ENCODE data around the gene UBR1.
"Not testable (repeated sequence)": the region's sequence is repeated elsewhere in the genome, so short reads cannot be mapped to it uniquely, and the experiment has no call there.

UBR1 gene

DNA sequence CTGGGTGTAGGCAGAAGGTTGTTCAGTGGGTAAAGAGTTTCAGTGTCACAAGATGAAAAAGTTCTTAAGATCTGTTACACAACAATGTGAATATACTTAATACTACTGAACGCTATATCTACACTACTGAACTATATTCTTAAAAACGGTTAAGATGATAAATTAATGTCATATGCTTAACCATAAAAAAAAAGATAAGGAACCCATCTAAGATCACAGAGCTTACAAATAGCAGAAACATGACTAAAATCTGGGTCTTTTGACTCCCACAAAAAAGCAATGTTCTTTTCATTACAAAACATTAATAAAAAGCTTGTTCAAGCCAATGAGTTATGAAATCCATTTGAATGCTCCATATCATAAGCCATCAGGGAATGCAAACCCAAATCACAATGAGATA, 34.4 kb downstream of the UBR1 start:
- TF ChIP-seq Cebpa-rat (IDR thresholded peaks at IDR 0.05), result no peak
- Histone ChIP-seq H3K4me2 (no peak overlapping the region), H3K27me3 (no peaks in the 10 kb centered on the region), H3K27ac (no peak overlapping the region), H3K4me3 (no peak overlapping the region), H3K9me3 (no peaks in the 10 kb centered on the region), H3K9ac (no peak overlapping the region), H3K4me1 (no peaks in the 10 kb centered on the region), H3K36me3 (peaks cover 80% of the 10 kb centered on the region), H4K20me1 (no peaks in the 10 kb centered on the region)

DNA sequence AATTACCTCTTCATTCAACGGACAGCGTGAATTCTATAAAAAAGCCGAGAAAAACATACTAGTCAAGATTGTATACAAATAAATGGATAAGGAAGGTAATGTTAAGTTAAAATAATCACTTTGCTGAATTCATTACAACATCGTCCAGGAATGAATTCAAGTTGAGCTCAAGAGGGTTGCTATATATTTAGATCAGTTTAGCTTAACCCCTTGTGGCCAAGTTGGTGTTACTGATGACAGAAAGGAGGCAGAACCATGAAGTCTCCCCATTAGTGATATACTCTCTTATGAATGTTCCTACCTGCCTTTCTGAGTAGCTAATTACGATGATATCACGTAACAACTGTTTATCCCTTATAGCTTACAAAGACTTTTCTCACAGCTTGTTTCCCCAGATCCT, 34.9 kb downstream of the UBR1 start:
- Histone ChIP-seq H3K4me2 (no peak overlapping the region), H3K4me3 (no peak overlapping the region), H3K27ac (no peak overlapping the region), H3K9ac (no peak overlapping the region), H4K20me1 (no peaks in the 10 kb centered on the region), H3K27me3 (no peaks in the 10 kb centered on the region), H3K9me3 (no peaks in the 10 kb centered on the region), H3K4me1 (no peaks in the 10 kb centered on the region), H3K36me3 (peaks cover 84% of the 10 kb centered on the region)
- TF ChIP-seq Cebpa-rat (IDR thresholded peaks at IDR 0.05), result no peak

DNA sequence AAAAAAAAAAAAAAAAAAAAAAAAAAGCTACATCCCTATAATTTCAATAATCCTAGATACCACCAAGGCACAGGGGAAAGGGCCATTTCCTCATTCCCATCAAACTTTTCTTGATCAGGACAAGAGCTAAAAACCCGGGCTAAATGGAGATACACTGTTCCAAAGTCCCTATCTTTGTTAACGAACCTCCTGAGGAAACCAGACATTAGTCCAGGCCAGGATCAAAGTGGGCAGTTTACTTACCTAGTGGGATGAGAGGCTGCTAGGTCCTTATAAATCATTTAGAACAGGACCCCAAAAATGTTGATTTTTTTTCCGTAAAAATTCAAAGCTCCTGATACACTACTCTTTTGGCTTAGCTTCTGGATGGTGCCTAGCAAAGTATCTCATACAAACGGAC, 35.6 kb downstream of the UBR1 start:
- Histone ChIP-seq H3K4me2 (no peak overlapping the region), H3K4me1 (no peaks in the 10 kb centered on the region), H3K4me3 (no peak overlapping the region), H3K36me3 (peaks cover 91% of the 10 kb centered on the region), H3K9me3 (no peaks in the 10 kb centered on the region), H3K27me3 (no peaks in the 10 kb centered on the region), H4K20me1 (no peaks in the 10 kb centered on the region), H3K9ac (no peak overlapping the region), H3K27ac (no peak overlapping the region)
- TF ChIP-seq Cebpa-rat (IDR thresholded peaks at IDR 0.05), result no peak

DNA sequence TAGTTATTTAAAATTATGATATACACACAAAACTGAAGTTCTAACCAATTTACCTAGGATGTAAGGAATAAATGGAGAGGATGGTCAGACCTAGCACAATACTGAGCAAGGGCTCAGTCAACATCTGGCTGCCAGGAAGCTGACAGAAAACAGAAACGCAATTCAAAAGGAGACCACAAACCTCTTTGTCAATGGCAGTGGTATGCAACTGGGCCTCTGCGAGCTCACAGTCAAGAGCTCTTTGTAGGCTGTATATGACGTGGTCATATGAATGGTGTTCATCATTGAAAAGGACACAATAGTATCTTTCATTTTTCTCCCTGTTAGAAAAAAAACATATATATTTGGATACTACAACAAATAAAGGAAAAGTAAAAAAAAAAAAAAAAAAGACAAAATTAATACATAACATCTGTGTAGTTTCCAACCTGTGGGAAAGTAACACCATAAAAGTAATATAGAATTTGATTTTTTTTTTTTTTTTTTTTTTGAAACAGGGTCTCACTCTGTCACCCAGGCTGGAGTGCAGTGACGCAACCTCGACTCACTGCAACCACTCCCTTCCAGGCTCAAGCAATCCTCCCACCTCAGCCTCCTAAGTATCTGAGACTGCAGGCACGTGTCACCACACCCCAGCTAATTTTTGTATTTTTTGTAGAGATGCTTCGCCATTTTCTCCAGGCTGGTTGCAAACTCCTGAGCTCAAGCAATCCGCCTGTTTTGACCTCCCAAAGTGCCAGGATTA, 37.9 kb downstream of the UBR1 start:
- Histone ChIP-seq H3K4me1 (no peaks in the 10 kb centered on the region), H3K9ac (no peak overlapping the region), H3K9me3 (no peaks in the 10 kb centered on the region), H3K4me2 (no peak overlapping the region), H3K27ac (no peak overlapping the region), H3K4me3 (no peak overlapping the region), H4K20me1 (no peaks in the 10 kb centered on the region), H3K36me3 (peaks cover 85% of the 10 kb centered on the region), H3K27me3 (no peaks in the 10 kb centered on the region)
- no peak for TF ChIP-seq Cebpa-rat (IDR thresholded peaks at IDR 0.05)

DNA sequence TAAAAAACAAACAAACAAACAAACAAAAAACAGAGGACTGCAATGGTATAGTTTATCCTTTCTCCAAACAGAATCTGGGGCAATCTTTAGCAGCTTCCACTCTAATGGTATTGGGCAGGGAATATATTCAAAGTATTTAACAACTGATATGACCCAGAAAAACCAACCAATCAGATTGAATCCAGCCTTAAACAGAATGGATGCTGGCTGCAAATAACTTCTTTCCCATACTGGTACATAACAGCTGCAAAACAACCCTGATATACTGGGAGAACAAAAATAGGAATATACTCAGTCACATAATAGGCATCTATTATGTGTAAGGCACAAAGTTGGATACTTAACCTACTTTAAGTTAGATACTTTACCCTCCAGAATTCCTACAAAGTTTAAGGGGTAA, 49.1 kb downstream of the UBR1 start:
- H3K36me3 ChIP-seq, result peaks cover 93% of the 10 kb centered on the region
- H3K9ac ChIP-seq, result no peak overlapping the region
- no peaks in the 10 kb centered on the region for H3K9me3 ChIP-seq
- H3K4me3 ChIP-seq, result no peak overlapping the region
- no peak for TF ChIP-seq Cebpa-rat (IDR thresholded peaks at IDR 0.05)
- no peaks in the 10 kb centered on the region for H4K20me1 ChIP-seq
- H3K4me2 ChIP-seq, result no peak overlapping the region
- no peak overlapping the region for H3K27ac ChIP-seq
- H3K4me1 ChIP-seq, result no peaks in the 10 kb centered on the region
- H3K27me3 ChIP-seq, result no peaks in the 10 kb centered on the region

DNA sequence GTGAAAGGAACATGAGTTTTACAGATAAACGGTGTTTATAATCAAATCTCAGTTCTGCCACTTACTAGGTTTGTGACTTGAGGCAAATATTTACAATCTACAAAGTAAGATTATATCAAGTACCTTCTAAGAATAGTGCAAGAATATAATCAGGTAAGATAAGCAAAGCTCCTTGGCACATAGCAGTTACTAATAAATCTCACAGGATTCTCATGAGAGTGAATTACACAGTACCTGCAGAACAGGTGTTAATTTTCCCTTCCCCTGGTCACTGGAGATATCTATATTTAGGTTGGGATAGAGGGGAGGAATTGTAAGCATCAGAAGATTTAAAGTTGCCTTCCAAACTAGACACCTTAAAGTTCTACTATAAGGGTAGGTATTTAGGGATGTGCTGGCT, 53.0 kb downstream of the UBR1 start:
- no peak overlapping the region for H3K4me3 ChIP-seq
- no peaks in the 10 kb centered on the region for H3K27me3 ChIP-seq
- H3K27ac ChIP-seq, result no peak overlapping the region
- no peak overlapping the region for H3K4me2 ChIP-seq
- no peaks in the 10 kb centered on the region for H3K4me1 ChIP-seq
- TF ChIP-seq Cebpa-rat (IDR thresholded peaks at IDR 0.05), result no peak
- H3K36me3 ChIP-seq, result peaks cover 94% of the 10 kb centered on the region
- no peaks in the 10 kb centered on the region for H4K20me1 ChIP-seq
- H3K9ac ChIP-seq, result no peak overlapping the region
- H3K9me3 ChIP-seq, result no peaks in the 10 kb centered on the region

DNA sequence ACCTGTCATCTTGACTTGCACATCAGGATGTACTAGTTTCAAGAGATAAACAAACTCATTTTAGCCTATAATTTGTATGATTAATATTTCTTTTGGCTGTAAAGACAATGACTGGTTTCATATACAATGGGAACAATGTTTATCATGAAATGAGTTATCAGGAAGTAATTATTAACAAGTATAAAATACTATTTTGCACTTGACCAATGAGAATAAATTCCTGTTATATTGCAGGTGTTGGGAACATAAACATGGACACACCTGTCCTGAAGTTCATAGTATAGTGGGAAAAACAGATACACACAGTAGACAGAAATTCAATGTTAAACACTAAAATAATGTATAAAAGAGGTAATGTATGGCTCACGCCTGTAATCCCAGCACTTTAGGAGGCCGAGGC, 56.9 kb downstream of the UBR1 start:
- Histone ChIP-seq H3K4me2 (no peak overlapping the region), H3K9me3 (no peaks in the 10 kb centered on the region), H4K20me1 (no peaks in the 10 kb centered on the region), H3K27me3 (no peaks in the 10 kb centered on the region), H3K36me3 (peaks cover 95% of the 10 kb centered on the region), H3K4me3 (no peak overlapping the region), H3K9ac (no peak overlapping the region), H3K27ac (no peak overlapping the region), H3K4me1 (no peaks in the 10 kb centered on the region)
- TF ChIP-seq Cebpa-rat (IDR thresholded peaks at IDR 0.05), result no peak

DNA sequence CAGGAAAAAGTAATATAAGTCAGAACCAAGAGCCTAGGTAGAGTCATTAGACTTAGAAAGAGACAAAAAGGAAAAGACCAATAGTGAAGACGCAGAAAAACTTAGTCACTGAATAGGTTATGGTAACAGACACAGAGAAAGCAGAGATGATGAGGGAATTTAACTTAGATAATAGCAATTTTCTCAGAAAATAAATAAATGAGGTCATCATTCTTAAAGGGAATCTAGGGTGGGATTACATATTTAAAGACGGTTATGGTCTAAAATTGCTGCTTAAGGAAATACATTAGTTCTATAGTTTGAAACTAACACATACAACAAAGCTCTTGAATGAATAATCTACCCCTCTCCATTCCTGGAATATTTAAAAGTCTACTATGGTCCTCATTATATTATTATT, 59.4 kb downstream of the UBR1 start:
- Histone ChIP-seq H3K27me3 (no peaks in the 10 kb centered on the region), H3K36me3 (peaks cover 95% of the 10 kb centered on the region), H3K9ac (no peak overlapping the region), H3K9me3 (peaks cover 8% of the 10 kb centered on the region), H3K4me3 (no peak overlapping the region), H3K27ac (no peak overlapping the region), H4K20me1 (no peaks in the 10 kb centered on the region), H3K4me1 (no peaks in the 10 kb centered on the region), H3K4me2 (no peak overlapping the region)
- TF ChIP-seq Cebpa-rat (IDR thresholded peaks at IDR 0.05), result no peak

DNA sequence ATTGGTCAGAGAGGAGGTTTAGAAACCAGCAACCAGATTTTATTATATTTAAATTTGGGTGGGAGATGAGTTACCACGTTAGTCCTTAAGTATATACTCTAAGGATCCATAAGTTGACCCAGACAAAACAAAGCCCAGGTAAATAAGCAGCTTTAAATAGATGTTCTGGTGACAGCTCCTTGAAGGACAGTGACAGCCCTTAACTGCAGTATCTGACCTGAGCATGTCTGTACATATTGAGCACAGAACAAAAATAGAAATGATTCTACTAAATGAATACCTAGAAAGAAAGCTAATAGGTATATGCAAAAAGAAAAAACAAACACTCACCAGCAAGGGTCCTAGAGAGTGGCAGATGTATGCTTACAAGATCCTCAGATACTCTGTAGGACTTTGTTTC, 63.0 kb downstream of the UBR1 start:
- peaks cover 73% of the 10 kb centered on the region for H3K36me3 ChIP-seq
- H3K9me3 ChIP-seq, result peaks cover 13% of the 10 kb centered on the region

DNA sequence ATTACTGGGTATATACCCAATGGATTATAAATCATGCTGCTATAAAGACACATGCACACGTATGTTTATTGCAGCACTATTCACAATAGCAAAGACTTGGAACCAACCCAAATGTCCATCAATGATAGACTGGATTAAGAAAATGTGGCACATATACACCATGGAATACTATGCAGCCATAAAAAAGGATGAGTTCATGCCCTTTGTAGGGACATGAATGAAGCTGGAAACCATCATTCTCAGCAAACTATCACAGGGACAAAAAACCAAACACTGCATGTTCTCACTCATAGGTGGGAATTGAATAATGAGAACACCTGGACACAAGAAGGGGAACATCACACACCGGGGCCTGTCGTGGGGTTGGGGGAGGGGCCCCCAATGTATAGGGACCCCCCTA, 64.8 kb downstream of the UBR1 start:
- H3K36me3 ChIP-seq, result peaks cover 74% of the 10 kb centered on the region
- H3K9me3 ChIP-seq, result peaks cover 13% of the 10 kb centered on the region
- H3K4me2 ChIP-seq, H3K27ac ChIP-seq, H3K4me3 ChIP-seq, H3K9ac ChIP-seq, H4K20me1 ChIP-seq, H3K27me3 ChIP-seq, H3K4me1 ChIP-seq: not testable (repeated sequence)

More for the DNA sequence above, 63.0 kb downstream of the UBR1 start:
- Histone ChIP-seq H3K9ac (no peak overlapping the region), H3K4me2 (no peak overlapping the region), H3K4me3 (no peak overlapping the region), H3K27me3 (no peaks in the 10 kb centered on the region), H3K4me1 (no peaks in the 10 kb centered on the region), H4K20me1 (no peaks in the 10 kb centered on the region), H3K27ac (no peak overlapping the region)
- no peak for TF ChIP-seq Cebpa-rat (IDR thresholded peaks at IDR 0.05)

DNA sequence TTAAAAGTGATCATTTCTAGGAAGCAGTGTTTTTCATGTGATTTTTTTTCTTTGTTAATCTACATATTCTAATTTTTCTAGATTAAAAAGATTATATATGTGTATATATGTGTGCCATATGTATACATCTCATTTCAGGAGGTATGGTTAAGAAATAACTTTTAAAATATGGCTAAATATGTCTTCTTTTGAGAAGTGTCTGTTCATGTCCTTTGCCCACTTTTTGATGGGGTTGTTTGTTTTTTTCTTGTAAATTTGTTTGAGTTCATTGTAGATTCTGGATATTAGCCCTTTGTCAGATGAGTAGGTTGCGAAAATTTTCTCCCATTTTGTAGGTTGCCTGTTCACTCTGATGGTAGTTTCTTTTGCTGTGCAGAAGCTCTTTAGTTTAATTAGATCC, 70.6 kb downstream of the UBR1 start:
- H3K27ac ChIP-seq, H3K9ac ChIP-seq, H3K27me3 ChIP-seq, H3K9me3 ChIP-seq, H3K4me2 ChIP-seq, H3K4me1 ChIP-seq, H4K20me1 ChIP-seq, H3K4me3 ChIP-seq: not testable (repeated sequence)
- H3K36me3 ChIP-seq, result peaks cover 68% of the 10 kb centered on the region
